ENCODE measurements around the gene HOXD8.

- TF ChIP-seq EZH2 (IDR thresholded peaks at IDR 0.05; ENCODE audit: low read length, missing control alignments) (no peak), CTCF (conservative IDR thresholded peaks at IDR 0.05 in 1 of 2, IDR thresholded peaks at IDR 0.05 in 1 of 2; ENCODE audit: low read depth in 1 of 2, low read length in 2 of 2) (no peak)
These were observed 45.6 kb downstream of the HOXD8 start for GRCh38 chr2:176174824-176175708.
